Kidney (tissue), 14 donors: ENCODE measurements around the gene IGF1R. TPM values are rescaled to one million over a fixed set of nuclear protein-coding genes. Genes with fewer than 3 reads are reported as not detected.

Experiments
- DNase-seq, 5 donors: peaks; one replicate each; pipeline ENCODE4 v3.0.0-alpha.2; 2013 to 2020
- FAIRE-seq: peaks from 2 replicates; lab custom pipeline; 2012; peaks lifted over from hg19 to GRCh38; lab: Jason Lieb, UNC
- H3K27ac ChIP-seq, 2 donors: one replicate each; pipeline ENCODE4 v1.7.0; 2013; ENCODE audit warnings: low read depth in 2 of 2, low read length in 2 of 2, inconsistent platforms in 1 of 2
- H3K27me3 ChIP-seq: one replicate; pipeline ENCODE4 v1.7.1; 2013; ENCODE audit warnings: low read length, inconsistent platforms; ENCODE audit not compliant: control insufficient read depth, insufficient read depth
- H3K36me3 ChIP-seq, 3 donors: one replicate each; pipeline versions ENCODE4 v1.7.0 to v1.7.1; 2013; ENCODE audit warnings: low read length in 3 of 3, control low read depth in 1 of 3, inconsistent platforms in 1 of 3; ENCODE audit not compliant: insufficient read depth in 3 of 3, control insufficient read depth in 2 of 3
- H3K4me1 ChIP-seq, 3 donors: one replicate each; pipeline versions ENCODE4 v1.7.0 to v1.7.1; 2013; ENCODE audit warnings: low read length in 3 of 3, inconsistent platforms in 1 of 3, low read depth in 1 of 3; ENCODE audit not compliant: control insufficient read depth in 2 of 3, insufficient read depth in 2 of 3
- H3K4me3 ChIP-seq, 3 donors: one replicate each; pipeline versions ENCODE4 v1.7.0 to v1.8.1; 2013; ENCODE audit warnings: low read length in 3 of 3, control low read depth in 1 of 3, inconsistent platforms in 1 of 3
- H3K9ac ChIP-seq, 3 donors: one replicate each; pipeline versions ENCODE4 v1.7.0 to v1.7.1; 2013; ENCODE audit warnings: low read length in 3 of 3, control low read depth in 1 of 3, inconsistent platforms in 1 of 3
- H3K9me3 ChIP-seq, 3 donors: one replicate each; pipeline versions ENCODE4 v1.7.0 to v1.7.1; 2013; ENCODE audit warnings: low read length in 3 of 3, control low read depth in 1 of 3, inconsistent platforms in 1 of 3; ENCODE audit not compliant: control insufficient read depth in 2 of 3, insufficient read depth in 1 of 3
- intact Hi-C: fragments of 100-400 bp; cut with DNase I; formaldehyde crosslinking; loops from one replicate; pipeline ENCODE4 v1.11.1; 2022
- polyA plus RNA-seq: library from polyadenylated mRNA; stranded (reverse); fragments of 350-450 nt; fragmentation: Illumina TruSeq; extraction: RNeasy Lipid Tissue Mini Kit (QIAGEN cat#74804); gene quantifications from one replicate; pipeline ENCODE4 v1.2.3, GENCODE V29; 2014; ENCODE audit warnings: low read depth, low replicate concordance; ENCODE audit not compliant: insufficient read depth
- total RNA-seq: library from RNA; stranded (reverse); fragmentation: NEBNext Ultra II Directional; extraction: Animal tissue kit (Norgen Biotek cat#: 25700); gene quantifications from one replicate; pipeline ENCODE4 v1.2.1, GENCODE V29; 2021
- TF ChIP-seq, protein P1 (sequence below): IDR thresholded peaks from 3 replicates; pipeline ENCODE4 v1.5.1; 2012; ENCODE audit warnings: mild to moderate bottlenecking, moderate library complexity, borderline replicate concordance; ENCODE audit not compliant: insufficient read depth; ENCODE audit errors: extremely low read depth
- donor health status: control.
- donor health status: control.
- donor health status: control.
- donor health status: control.
- donor health status: control.
- donor health status: DM: yes; HTN: yes; CAD: no.
- donor health status: Normal renal cell carcinoma (clear cell type).

Gene IGF1R
- total and polyA plus RNA-seq, 2 donors from 2014 or later, result 6.5 to 73.2 TPM

DNA sequence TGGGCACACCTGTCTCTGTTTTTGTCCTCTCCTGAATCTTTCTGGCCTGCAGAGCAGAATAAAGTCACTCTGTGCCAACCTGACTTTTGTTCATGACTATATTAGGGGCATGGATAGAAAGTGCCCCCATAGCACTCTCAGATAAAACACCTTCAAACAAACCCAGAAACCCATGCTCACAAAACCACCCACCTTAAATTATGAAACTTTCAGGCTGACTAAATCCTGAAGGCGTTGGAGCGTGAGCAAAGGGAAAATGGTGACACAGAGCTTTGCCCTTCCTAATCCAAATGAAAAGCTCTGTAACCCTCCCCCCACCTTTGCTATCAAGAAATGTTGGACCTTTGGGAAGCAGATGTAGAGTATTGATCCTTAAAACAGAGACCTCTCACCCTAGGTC lies 138.9 kb downstream of the IGF1R start:
- Histone ChIP-seq H3K9ac (no peak overlapping the region), H3K4me3 (no peak overlapping the region), H3K27ac (peak overlapping the region; percentile 67 to 74), H3K9me3 (no peaks in the 10 kb centered on the region), H3K27me3 (no peaks in the 10 kb centered on the region), H3K4me1 (peaks cover 3 to 49% (median 20%) of the 10 kb centered on the region in 3 donors), H3K36me3 (no peaks in the 10 kb centered on the region)
- FAIRE-seq, result no peak
- no peak for DNase-seq
- intact Hi-C loops, result no loop called here
- TF ChIP-seq, protein P1, sequence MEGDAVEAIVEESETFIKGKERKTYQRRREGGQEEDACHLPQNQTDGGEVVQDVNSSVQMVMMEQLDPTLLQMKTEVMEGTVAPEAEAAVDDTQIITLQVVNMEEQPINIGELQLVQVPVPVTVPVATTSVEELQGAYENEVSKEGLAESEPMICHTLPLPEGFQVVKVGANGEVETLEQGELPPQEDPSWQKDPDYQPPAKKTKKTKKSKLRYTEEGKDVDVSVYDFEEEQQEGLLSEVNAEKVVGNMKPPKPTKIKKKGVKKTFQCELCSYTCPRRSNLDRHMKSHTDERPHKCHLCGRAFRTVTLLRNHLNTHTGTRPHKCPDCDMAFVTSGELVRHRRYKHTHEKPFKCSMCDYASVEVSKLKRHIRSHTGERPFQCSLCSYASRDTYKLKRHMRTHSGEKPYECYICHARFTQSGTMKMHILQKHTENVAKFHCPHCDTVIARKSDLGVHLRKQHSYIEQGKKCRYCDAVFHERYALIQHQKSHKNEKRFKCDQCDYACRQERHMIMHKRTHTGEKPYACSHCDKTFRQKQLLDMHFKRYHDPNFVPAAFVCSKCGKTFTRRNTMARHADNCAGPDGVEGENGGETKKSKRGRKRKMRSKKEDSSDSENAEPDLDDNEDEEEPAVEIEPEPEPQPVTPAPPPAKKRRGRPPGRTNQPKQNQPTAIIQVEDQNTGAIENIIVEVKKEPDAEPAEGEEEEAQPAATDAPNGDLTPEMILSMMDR, result no peak

DNA sequence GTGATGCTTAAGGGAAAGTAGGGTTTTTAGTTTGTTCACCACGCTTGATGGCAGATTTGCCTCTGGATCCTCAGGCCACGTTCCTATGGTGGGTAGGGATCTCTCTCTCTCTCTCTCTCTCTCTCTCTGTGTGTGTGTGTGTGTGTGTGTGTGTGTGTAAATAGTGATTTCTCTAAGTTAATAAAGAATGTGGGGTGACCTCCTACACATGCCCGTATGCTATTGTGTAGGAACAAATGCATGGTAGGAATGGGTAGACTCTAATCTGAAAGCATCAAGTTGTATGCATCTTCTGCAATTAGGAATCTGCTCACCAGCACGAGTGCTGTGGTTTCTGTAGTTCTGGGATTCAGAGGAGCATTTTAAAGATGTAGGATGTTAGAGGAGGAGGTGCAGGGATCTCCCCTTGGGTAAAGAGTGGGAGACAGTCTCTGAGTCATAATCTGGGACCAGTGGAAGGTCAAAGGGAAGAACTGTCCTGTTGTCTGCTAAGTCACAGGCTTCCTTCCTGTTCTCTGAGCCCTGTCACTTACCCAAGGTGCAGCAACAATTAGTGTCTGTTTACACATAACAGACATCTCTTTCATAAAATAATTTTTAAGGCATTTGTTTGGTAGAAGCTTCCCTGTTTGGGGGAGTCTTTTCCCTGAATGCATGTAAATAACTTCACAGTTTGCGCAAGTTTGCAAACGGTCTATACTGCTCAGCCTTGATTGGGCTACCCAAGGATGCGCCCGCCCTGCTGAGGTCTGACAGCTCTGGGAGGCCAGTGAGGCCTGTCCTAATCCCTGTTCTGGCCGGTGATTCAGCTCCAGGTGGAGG lies 139.8 kb downstream of the IGF1R start:
- TF ChIP-seq, protein P1, result no peak
- Histone ChIP-seq H3K4me3 (no peak overlapping the region), H3K9me3 (no peaks in the 10 kb centered on the region), H3K27ac (no peak overlapping the region), H3K9ac (no peak overlapping the region), H3K36me3 (no peaks in the 10 kb centered on the region), H3K27me3 (no peaks in the 10 kb centered on the region), H3K4me1 (peaks cover 3 to 55% (median 20%) of the 10 kb centered on the region in 3 donors)
- no peak for FAIRE-seq
- intact Hi-C loops, result no loop called here
- DNase-seq, result no peak

DNA sequence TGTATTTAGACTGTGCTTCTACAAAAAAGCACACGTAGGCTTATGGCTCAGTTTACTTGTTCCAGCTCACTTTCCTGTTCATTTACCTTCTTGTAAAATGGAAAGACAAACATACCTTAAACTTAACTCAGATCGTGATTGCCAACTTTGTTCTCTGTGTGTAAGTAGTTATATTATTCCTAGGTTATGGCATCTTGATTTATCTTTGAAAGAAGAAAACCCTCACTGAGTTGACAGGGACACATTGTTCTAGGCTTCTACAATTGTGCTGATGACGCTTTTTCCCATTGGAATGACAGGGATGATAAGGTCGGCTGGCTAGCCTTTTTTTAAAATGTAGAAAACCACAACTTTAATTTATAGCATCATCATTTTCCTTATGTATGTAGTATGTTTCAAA lies 140.7 kb downstream of the IGF1R start:
- H3K4me3 ChIP-seq, result no peak overlapping the region
- H3K4me1 ChIP-seq, result peaks cover 3 to 58% (median 20%) of the 10 kb centered on the region in 3 donors
- DNase-seq (no peak), FAIRE-seq (no peak)
- intact Hi-C loops, result no loop called here
- H3K36me3 ChIP-seq, result no peaks in the 10 kb centered on the region
- no peak overlapping the region for H3K9ac ChIP-seq
- H3K27me3 ChIP-seq, result no peaks in the 10 kb centered on the region
- TF ChIP-seq, protein P1, result no peak
- H3K9me3 ChIP-seq, result no peaks in the 10 kb centered on the region
- no peak overlapping the region for H3K27ac ChIP-seq
